ENCODE data around the gene CDC42EP4.

Gene CDC42EP4

GRCh38 chr17:73320601-73321264 lies 8.9 kb upstream of the CDC42EP4 start:
- DNase-seq, result no peak
- TF ChIP-seq CTCF (IDR thresholded peaks at IDR 0.05; ENCODE audit: low read length) (no peak), EZH2phosphoT487 (IDR thresholded peaks at IDR 0.05; ENCODE audit: low read length) (no peak), EZH2 (optimal IDR thresholded peaks at IDR 0.05; ENCODE audit: low read depth, low read length) (no peak)

GRCh38 chr17:73319766-73320165 lies 8.0 kb upstream of the CDC42EP4 start:
- Histone ChIP-seq H3K4me2 (ENCODE audit: low read depth, low read length) (no peak overlapping the region), H3K27ac (ENCODE audit: low read length) (no peak overlapping the region), H3K79me2 (ENCODE audit: low read length) (no peaks in the 10 kb centered on the region), H3K9ac (ENCODE audit: low read length) (no peak overlapping the region), H2AFZ (ENCODE audit: low read length) (no peak overlapping the region), H3K9me3 (replicated peaks; ENCODE audit: insufficient read depth, low read length) (no peaks in the 10 kb centered on the region), H3K4me1 (ENCODE audit: low read length) (no peaks in the 10 kb centered on the region), H4K20me1 (ENCODE audit: insufficient read depth, low read length) (no peaks in the 10 kb centered on the region), H3K27me3 (replicated peaks; ENCODE audit: insufficient read depth, low read length) (peaks cover 19% of the 10 kb centered on the region), H3F3A (ENCODE audit: insufficient read depth, low read length) (no peaks in the 10 kb centered on the region), H3K36me3 (replicated peaks; ENCODE audit: insufficient read depth, low read length) (no peaks in the 10 kb centered on the region), H3K4me3 (ENCODE audit: low read length) (no peak overlapping the region), H3K9me2 (replicated peaks; ENCODE audit: insufficient read depth, low read length) (no peaks in the 10 kb centered on the region)
- DNase-seq, result no peak
- TF ChIP-seq EZH2phosphoT487 (IDR thresholded peaks at IDR 0.05; ENCODE audit: low read length) (no peak), CTCF (IDR thresholded peaks at IDR 0.05; ENCODE audit: low read length) (no peak), EZH2 (optimal IDR thresholded peaks at IDR 0.05; ENCODE audit: low read depth, low read length) (no peak)

More at GRCh38 chr17:73320601-73321264, 8.9 kb upstream of the CDC42EP4 start:
- Histone ChIP-seq H3K4me3 (ENCODE audit: low read length) (no peak overlapping the region), H3K4me2 (ENCODE audit: low read depth, low read length) (no peak overlapping the region), H3K9ac (ENCODE audit: low read length) (no peak overlapping the region), H3K79me2 (ENCODE audit: low read length) (no peaks in the 10 kb centered on the region), H3K36me3 (replicated peaks; ENCODE audit: insufficient read depth, low read length) (no peaks in the 10 kb centered on the region), H3K27ac (ENCODE audit: low read length) (no peak overlapping the region), H3F3A (ENCODE audit: insufficient read depth, low read length) (no peaks in the 10 kb centered on the region), H3K9me2 (replicated peaks; ENCODE audit: insufficient read depth, low read length) (no peaks in the 10 kb centered on the region), H3K27me3 (replicated peaks; ENCODE audit: insufficient read depth, low read length) (peaks cover 29% of the 10 kb centered on the region), H3K4me1 (ENCODE audit: low read length) (no peaks in the 10 kb centered on the region), H3K9me3 (replicated peaks; ENCODE audit: insufficient read depth, low read length) (no peaks in the 10 kb centered on the region), H2AFZ (ENCODE audit: low read length) (no peak overlapping the region), H4K20me1 (ENCODE audit: insufficient read depth, low read length) (no peaks in the 10 kb centered on the region)

- TF ChIP-seq EZH2phosphoT487 (IDR thresholded peaks at IDR 0.05; ENCODE audit: low read length), result no peak
- no peak for TF ChIP-seq CTCF (IDR thresholded peaks at IDR 0.05; ENCODE audit: low read length)
- TF ChIP-seq EZH2 (optimal IDR thresholded peaks at IDR 0.05; ENCODE audit: low read depth, low read length), result no peak
- Histone ChIP-seq H3K79me2 (ENCODE audit: low read length) (no peaks in the 10 kb centered on the region), H2AFZ (ENCODE audit: low read length) (no peak overlapping the region), H3K27me3 (replicated peaks; ENCODE audit: insufficient read depth, low read length) (peaks cover 13% of the 10 kb centered on the region; the same call in 1 of the 2 replicates), H3K4me1 (ENCODE audit: low read length) (no peaks in the 10 kb centered on the region), H3K27ac (ENCODE audit: low read length) (no peak overlapping the region), H3K4me2 (ENCODE audit: low read depth, low read length) (no peak overlapping the region), H3F3A (ENCODE audit: insufficient read depth, low read length) (no peaks in the 10 kb centered on the region), H3K9me3 (replicated peaks; ENCODE audit: insufficient read depth, low read length) (no peaks in the 10 kb centered on the region), H3K9me2 (replicated peaks; ENCODE audit: insufficient read depth, low read length) (no peaks in the 10 kb centered on the region), H4K20me1 (ENCODE audit: insufficient read depth, low read length) (no peaks in the 10 kb centered on the region), H3K4me3 (ENCODE audit: low read length) (no peak overlapping the region), H3K36me3 (replicated peaks; ENCODE audit: insufficient read depth, low read length) (no peaks in the 10 kb centered on the region), H3K9ac (ENCODE audit: low read length) (no peak overlapping the region)
- no peak for DNase-seq
Measured at GRCh38 chr17:73318836-73319235, 7.0 kb upstream of the CDC42EP4 start.

Measured in MM.1S (cell line).